HEK293T (cell line): ENCODE measurements around the gene BHLHE40.

Source experiments
- ARNT ChIP-seq: fragments of 450-650 bp; IDR thresholded peaks from 2 replicates; pipeline ENCODE4 v1.6.1; 2017; ENCODE audit warnings: mild to moderate bottlenecking
- CTBP1 ChIP-seq: fragments of 450-650 bp; IDR thresholded peaks from 2 replicates; pipeline ENCODE4 v1.6.1; 2016; ENCODE audit warnings: borderline replicate concordance
- ELF4 ChIP-seq: fragments of 450-650 bp; IDR thresholded peaks from 2 replicates; pipeline ENCODE4 v1.6.1; 2017; ENCODE audit warnings: antibody characterized with exemption
- FOXK2 ChIP-seq: fragments of 450-650 bp; IDR thresholded peaks from 2 replicates; pipeline ENCODE4 v1.6.1; 2016; ENCODE audit warnings: mild to moderate bottlenecking
- FOXM1 ChIP-seq: fragments of 450-650 bp; IDR thresholded peaks from 2 replicates; pipeline ENCODE4 v1.6.1; 2017; ENCODE audit warnings: mild to moderate bottlenecking, borderline replicate concordance
- L3MBTL2 ChIP-seq: fragments of 450-650 bp; conservative IDR thresholded peaks from 2 replicates; pipeline ENCODE4 v1.6.1; 2016; ENCODE audit warnings: mild to moderate bottlenecking
- NFRKB ChIP-seq: fragments of 450-650 bp; IDR thresholded peaks from 2 replicates; pipeline ENCODE4 v1.6.1; 2016; ENCODE audit warnings: mild to moderate bottlenecking, moderate library complexity
- SP1 ChIP-seq: fragments of 450-650 bp; IDR thresholded peaks from 2 replicates; pipeline ENCODE4 v1.6.1; 2017
- SUZ12 ChIP-seq: fragments of 450-650 bp; IDR thresholded peaks from 2 replicates; pipeline ENCODE4 v1.6.1; 2016; ENCODE audit warnings: mild to moderate bottlenecking
- TARDBP ChIP-seq: fragments of 450-650 bp; IDR thresholded peaks from 2 replicates; pipeline ENCODE4 v1.6.1; 2016
- ZNF384 ChIP-seq: fragments of 450-650 bp; IDR thresholded peaks from 2 replicates; pipeline ENCODE4 v1.6.1; 2016

GRCh38 chr3:4985330-4986174, 6.3 kb downstream of the BHLHE40 start:
- no peak for TF ChIP-seq FOXM1
- TF ChIP-seq CTBP1: no peak
- no peak for TF ChIP-seq SP1
- TF ChIP-seq ARNT: no peak
- TF ChIP-seq ZNF384: no peak
- TF ChIP-seq ELF4: no peak
- TF ChIP-seq FOXK2: no peak
- no peak for TF ChIP-seq L3MBTL2
- TF ChIP-seq TARDBP: no peak
- TF ChIP-seq SUZ12: no peak
- no peak for TF ChIP-seq NFRKB
